GM12878 (cell line): ENCODE data around the gene CRTC1.

Experiments
- CTCF ChIP-seq, 3 experiments: IDR thresholded peaks in 2 of 3; conservative IDR thresholded peaks in 1 of 3; 2 replicates each; pipeline ENCODE4 v1.5.1; 2011; ENCODE audit warnings: low read depth in 3 of 3, low read length in 3 of 3, mild to moderate bottlenecking in 3 of 3, control low read depth in 2 of 3, moderate library complexity in 2 of 3, inconsistent platforms in 1 of 3, mixed read lengths in 1 of 3; ENCODE audit not compliant: control insufficient read depth in 2 of 3, insufficient read depth in 1 of 3; ENCODE audit errors: extremely low read depth in 1 of 3
- EGR1 ChIP-seq, 2 experiments: IDR thresholded peaks; 1 replicate in 1 of 2; 2 replicates in 1 of 2; pipeline ENCODE4 v1.6.1; 2011 to 2012; ENCODE audit warnings: low read depth in 2 of 2, low read length in 2 of 2, borderline replicate concordance in 1 of 2, mild to moderate bottlenecking in 1 of 2, moderate library complexity in 1 of 2
- EZH2 ChIP-seq: IDR thresholded peaks from 2 replicates; pipeline ENCODE4 v1.6.1; 2012; ENCODE audit warnings: low read depth, mild to moderate bottlenecking, control low read depth, inconsistent platforms, low read length, borderline replicate concordance; ENCODE audit not compliant: control insufficient read depth
- PBX3 ChIP-seq: IDR thresholded peaks from 2 replicates; pipeline ENCODE4 v1.6.1; 2011; ENCODE audit warnings: mild to moderate bottlenecking, low read depth, low read length, moderate library complexity; ENCODE audit not compliant: insufficient replicate concordance
- POLR2A ChIP-seq: IDR thresholded peaks from 2 replicates; pipeline ENCODE4 v1.6.1; 2011; ENCODE audit warnings: low read depth, mild to moderate bottlenecking, low read length
- RBBP5 ChIP-seq: fragments of 200-600 bp; sonication (generic); conservative IDR thresholded peaks from 2 replicates; pipeline ENCODE4 v1.6.1; 2016
- USF2 ChIP-seq: IDR thresholded peaks from 2 replicates; pipeline ENCODE4 v1.6.1; 2011; ENCODE audit warnings: low read depth, low read length, improper control_type of control experiment, borderline replicate concordance

DNA sequence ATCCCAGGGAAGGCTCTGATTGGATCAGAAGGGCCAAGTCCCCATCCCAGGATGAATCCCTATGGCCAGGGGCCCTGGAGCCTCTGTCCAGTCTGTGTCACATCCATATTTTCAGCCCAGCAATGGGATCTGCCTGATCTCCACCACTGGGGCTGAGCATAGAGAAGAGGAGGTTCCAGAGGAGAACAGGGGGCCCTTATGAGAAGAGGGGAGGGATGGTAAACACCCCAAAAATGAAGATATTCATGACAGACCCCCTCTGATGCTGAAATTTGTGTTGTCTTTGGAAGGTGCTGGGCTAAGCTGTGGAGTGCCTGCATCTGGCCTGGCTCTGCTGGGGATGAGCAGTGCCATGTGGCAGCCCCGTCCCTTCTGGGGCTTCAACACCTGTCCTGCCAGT lies 32.2 kb upstream of the CRTC1 start:
- TF ChIP-seq POLR2A (no peak), EGR1 (IDR thresholded peaks at IDR 0.05; ENCODE audit: borderline replicate concordance in 1 of 2, low read depth in 2 of 2, low read length in 2 of 2) (no peak), CTCF (IDR thresholded peaks at IDR 0.05 in 2 of 3, conservative IDR thresholded peaks at IDR 0.05 in 1 of 3; ENCODE audit: control insufficient read depth in 2 of 3, extremely low read depth in 1 of 3, insufficient read depth in 1 of 3, low read depth in 3 of 3, low read length in 3 of 3) (no peak), EZH2 (no peak), RBBP5 (no peak), USF2 (no peak), PBX3 (no peak)
